H9 (cell line): ENCODE data around the gene COL8A1. TPM values are rescaled to one million over a fixed set of nuclear protein-coding genes. Genes with fewer than 3 reads are reported as not detected.

Experiments used
- DNase-seq: peaks from one replicate; pipeline ENCODE4 v3.0.0-alpha.2; 2017
- H2AFZ ChIP-seq: one replicate; pipeline ENCODE4 v1.6.1; 2013; ENCODE audit warnings: mild to moderate bottlenecking, low read length, control low read depth, moderate library complexity
- H2AK5ac ChIP-seq: 2 replicates; pipeline ENCODE4 v1.6.1; 2013; ENCODE audit warnings: low read length, control low read depth, mixed read lengths; ENCODE audit not compliant: insufficient read length
- H2BK120ac ChIP-seq: one replicate; pipeline ENCODE4 v1.6.1; 2013; ENCODE audit warnings: low read depth, mild to moderate bottlenecking, low read length, control low read depth, inconsistent platforms; ENCODE audit not compliant: poor library complexity, severe bottlenecking
- H2BK12ac ChIP-seq: 2 replicates; pipeline ENCODE4 v1.6.1; 2013; ENCODE audit warnings: low read length, control low read depth, mixed read lengths, low read depth; ENCODE audit not compliant: insufficient read length
- H2BK15ac ChIP-seq: 2 replicates; pipeline ENCODE4 v1.6.1; 2013; ENCODE audit warnings: low read depth, low read length, control low read depth
- H2BK20ac ChIP-seq: one replicate; pipeline ENCODE4 v1.6.1; 2013; ENCODE audit warnings: low read depth, mild to moderate bottlenecking, low read length, control low read depth, inconsistent platforms; ENCODE audit not compliant: poor library complexity, severe bottlenecking
- H2BK5ac ChIP-seq: 2 replicates; pipeline ENCODE4 v1.6.1; 2013; ENCODE audit warnings: low read length, control low read depth, mixed read lengths; ENCODE audit not compliant: insufficient read length
- H3K14ac ChIP-seq: 2 replicates; pipeline ENCODE4 v1.6.1; 2013; ENCODE audit warnings: low read length, control low read depth; ENCODE audit not compliant: insufficient read depth
- H3K18ac ChIP-seq: 2 replicates; pipeline ENCODE4 v1.6.1; 2013; ENCODE audit warnings: low read depth, mild to moderate bottlenecking, mixed read lengths, low read length, control low read depth; ENCODE audit not compliant: insufficient read length
- H3K23ac ChIP-seq: 2 replicates; pipeline ENCODE4 v1.6.1; 2013; ENCODE audit warnings: low read length, control low read depth, mixed read lengths, low read depth; ENCODE audit not compliant: insufficient read length
- H3K23me2 ChIP-seq: 2 replicates; pipeline ENCODE4 v1.6.1; 2013; ENCODE audit warnings: low read depth, mild to moderate bottlenecking, mixed read lengths, low read length, control low read depth; ENCODE audit not compliant: insufficient read length, poor library complexity, severe bottlenecking
- H3K27ac ChIP-seq: 2 replicates; pipeline ENCODE4 v1.5.1; 2013; ENCODE audit warnings: low read length, control low read depth, mixed read lengths, low read depth; ENCODE audit not compliant: insufficient read length
- H3K27me3 ChIP-seq: 2 replicates; pipeline ENCODE4 v1.6.1; 2013; ENCODE audit warnings: low read length, control low read depth, inconsistent platforms; ENCODE audit not compliant: insufficient read depth
- H3K4ac ChIP-seq: 2 replicates; pipeline ENCODE4 v1.6.1; 2013; ENCODE audit warnings: low read depth, mild to moderate bottlenecking, control low read depth, inconsistent platforms, low read length, moderate library complexity
- H3K4me1 ChIP-seq: 2 replicates; pipeline ENCODE4 v1.6.1; 2013; ENCODE audit warnings: low read length, control low read depth, inconsistent platforms; ENCODE audit not compliant: insufficient read depth
- H3K4me2 ChIP-seq: 2 replicates; pipeline ENCODE4 v1.6.1; 2013; ENCODE audit warnings: low read length, control low read depth, mixed read lengths; ENCODE audit not compliant: insufficient read length, insufficient read depth
- H3K56ac ChIP-seq: 2 replicates; pipeline ENCODE4 v1.6.1; 2013; ENCODE audit warnings: low read depth, mild to moderate bottlenecking, mixed read lengths, low read length, control low read depth; ENCODE audit not compliant: insufficient read length
- H3K79me1 ChIP-seq: 2 replicates; pipeline ENCODE4 v1.6.1; 2013; ENCODE audit warnings: low read depth, mild to moderate bottlenecking, moderate library complexity, low read length, control low read depth, inconsistent platforms; ENCODE audit not compliant: insufficient read depth, poor library complexity, severe bottlenecking
- H3K79me2 ChIP-seq: 2 replicates; pipeline ENCODE4 v1.6.1; 2013; ENCODE audit warnings: low read length, control low read depth, inconsistent platforms; ENCODE audit not compliant: insufficient read depth
- H3K9ac ChIP-seq: 2 replicates; pipeline ENCODE4 v1.6.1; 2013; ENCODE audit warnings: low read length, control low read depth, mixed read lengths; ENCODE audit not compliant: insufficient read length; ENCODE audit errors: extremely low read depth
- H3K9me3 ChIP-seq: one replicate; pipeline ENCODE4 v1.6.1; 2013; ENCODE audit warnings: low read depth, low read length, inconsistent platforms; ENCODE audit not compliant: control insufficient read depth
- H3T11ph ChIP-seq: one replicate; pipeline ENCODE4 v1.6.1; 2013; ENCODE audit warnings: mild to moderate bottlenecking, low read length, control low read depth, inconsistent platforms
- H4K20me1 ChIP-seq: one replicate; pipeline ENCODE4 v1.6.1; 2013; ENCODE audit not compliant: control insufficient read depth, insufficient read length, insufficient read depth
- H4K5ac ChIP-seq: 2 replicates; pipeline ENCODE4 v1.6.1; 2013; ENCODE audit warnings: low read depth, mild to moderate bottlenecking, mixed read lengths, low read length, control low read depth; ENCODE audit not compliant: insufficient read length
- H4K8ac ChIP-seq: replicated peaks from 2 replicates; pipeline ENCODE4 v1.6.1; 2013; ENCODE audit warnings: low read length, control low read depth, mixed read lengths, low read depth; ENCODE audit not compliant: insufficient read length
- H4K91ac ChIP-seq: 2 replicates; pipeline ENCODE4 v1.6.1; 2013; ENCODE audit warnings: low read depth, mild to moderate bottlenecking, moderate library complexity, mixed read lengths, low read length, control low read depth; ENCODE audit not compliant: insufficient read length
- H3K27ac Mint-ChIP-seq, 3 experiments: 2 replicates in 2 of 3; 3 replicates in 1 of 3; pipeline ENCODE4 v1.8.0; 2020 to 2021; ENCODE audit warnings: mixed read lengths in 3 of 3, mild to moderate bottlenecking in 1 of 3, moderate library complexity in 1 of 3
- H3K27me3 Mint-ChIP-seq: 2 replicates; pipeline ENCODE4 v1.8.0; 2021; ENCODE audit warnings: low read depth, mild to moderate bottlenecking, moderate library complexity, mixed read lengths
- H3K36me3 Mint-ChIP-seq, 3 experiments: 2 replicates in 2 of 3; 3 replicates in 1 of 3; pipeline ENCODE4 v1.8.0; 2020 to 2021; ENCODE audit warnings: low read depth in 3 of 3, mixed read lengths in 3 of 3; ENCODE audit not compliant: insufficient read depth in 1 of 3
- H3K4me1 Mint-ChIP-seq, 2 experiments: 2 replicates each; pipeline ENCODE4 v1.8.0; 2020; ENCODE audit warnings: mixed read lengths in 2 of 2
- H3K4me3 Mint-ChIP-seq, 2 experiments: 2 replicates in 1 of 2; 3 replicates in 1 of 2; pipeline ENCODE4 v1.8.0; 2020 to 2021; ENCODE audit warnings: mild to moderate bottlenecking in 2 of 2, mixed read lengths in 2 of 2, moderate library complexity in 1 of 2
- H3K9me3 Mint-ChIP-seq, 2 experiments: 2 replicates in 1 of 2; 3 replicates in 1 of 2; pipeline ENCODE4 v1.8.0; 2020; ENCODE audit warnings: mild to moderate bottlenecking in 2 of 2, mixed read lengths in 2 of 2, moderate library complexity in 1 of 2
- WGBS: extraction: QIAGEN DNeasy Blood & Tissue Kit; methylation state at CpG from one replicate; pipeline ENCODE4 v1.1.7; 2013; ENCODE audit warnings: missing lambda C conversion rate, low lambda C conversion rate, mixed read lengths; ENCODE audit not compliant: insufficient read length; ENCODE audit errors: extremely low coverage; 5-methylcytosine and 5-hydroxymethylcytosine counted together
- total RNA-seq: library from RNA; stranded (reverse); gene quantifications from 2 replicates; pipeline ENCODE4 v1.2.1, GENCODE V29; 2021
- TF ChIP-seq, protein P1 (sequence below): fragments of 200-600 bp; sonication (generic); conservative IDR thresholded peaks from 3 replicates; pipeline ENCODE4 v1.8.0; 2021; ENCODE audit warnings: antibody characterized with exemption, mild to moderate bottlenecking

The COL8A1 gene
- total RNA-seq, 1 experiment from 2014 or later = 0.17 TPM

DNA sequence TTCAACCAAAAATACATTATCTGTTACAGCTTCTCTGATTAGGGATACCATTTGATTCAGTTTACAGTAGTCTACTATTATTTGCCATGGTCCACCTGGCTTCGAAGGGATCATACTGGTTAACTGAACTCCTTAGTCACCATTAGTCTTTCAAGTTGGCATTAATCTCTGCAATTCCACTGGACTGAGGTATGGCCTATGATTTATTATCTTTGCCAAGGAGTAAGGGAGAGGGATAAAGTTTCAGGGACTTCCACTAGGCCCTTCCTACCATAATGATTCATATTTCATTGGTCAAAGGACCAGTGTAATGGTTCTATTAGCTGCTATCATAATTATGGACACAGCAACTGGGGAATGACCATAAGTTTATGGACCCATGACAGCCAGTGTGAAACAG is 172.0 kb downstream of the COL8A1 start:
- H3K4me1 Mint-ChIP-seq = 0 out of 4 replicates have a peak, but pooled peaks cover 0 to 2% of the 10 kb centered on the region in 2 experiments
- no peak overlapping the region for H3K23ac ChIP-seq
- H2AK5ac ChIP-seq = no peak overlapping the region
- H3K27me3 Mint-ChIP-seq = peaks cover 5% of the 10 kb centered on the region
- no peak overlapping the region for H3K4me3 Mint-ChIP-seq
- peaks cover 6% of the 10 kb centered on the region for H3K9me3 ChIP-seq
- no peak overlapping the region for H2BK120ac ChIP-seq
- H2BK20ac ChIP-seq = no peak overlapping the region
- H3K9ac ChIP-seq = no peak overlapping the region
- no peaks in the 10 kb centered on the region for H3K4me1 ChIP-seq
- no peak overlapping the region for H3K27ac Mint-ChIP-seq
- no peak overlapping the region for H3K27ac ChIP-seq
- DNase-seq = no peak
- no peak overlapping the region for H4K91ac ChIP-seq
- H3K14ac ChIP-seq = no peak overlapping the region
- no peaks in the 10 kb centered on the region for H3K23me2 ChIP-seq
- H2BK12ac ChIP-seq = no peak overlapping the region
- peaks cover 9 to 16% of the 10 kb centered on the region in 2 experiments for H3K9me3 Mint-ChIP-seq
- H2AFZ ChIP-seq = no peak overlapping the region
- H2BK5ac ChIP-seq = no peak overlapping the region
- TF ChIP-seq, protein P1, sequence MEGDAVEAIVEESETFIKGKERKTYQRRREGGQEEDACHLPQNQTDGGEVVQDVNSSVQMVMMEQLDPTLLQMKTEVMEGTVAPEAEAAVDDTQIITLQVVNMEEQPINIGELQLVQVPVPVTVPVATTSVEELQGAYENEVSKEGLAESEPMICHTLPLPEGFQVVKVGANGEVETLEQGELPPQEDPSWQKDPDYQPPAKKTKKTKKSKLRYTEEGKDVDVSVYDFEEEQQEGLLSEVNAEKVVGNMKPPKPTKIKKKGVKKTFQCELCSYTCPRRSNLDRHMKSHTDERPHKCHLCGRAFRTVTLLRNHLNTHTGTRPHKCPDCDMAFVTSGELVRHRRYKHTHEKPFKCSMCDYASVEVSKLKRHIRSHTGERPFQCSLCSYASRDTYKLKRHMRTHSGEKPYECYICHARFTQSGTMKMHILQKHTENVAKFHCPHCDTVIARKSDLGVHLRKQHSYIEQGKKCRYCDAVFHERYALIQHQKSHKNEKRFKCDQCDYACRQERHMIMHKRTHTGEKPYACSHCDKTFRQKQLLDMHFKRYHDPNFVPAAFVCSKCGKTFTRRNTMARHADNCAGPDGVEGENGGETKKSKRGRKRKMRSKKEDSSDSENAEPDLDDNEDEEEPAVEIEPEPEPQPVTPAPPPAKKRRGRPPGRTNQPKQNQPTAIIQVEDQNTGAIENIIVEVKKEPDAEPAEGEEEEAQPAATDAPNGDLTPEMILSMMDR = no peak
- H3K79me2 ChIP-seq = no peaks in the 10 kb centered on the region
- peaks cover 6 to 9% (median 7%) of the 10 kb centered on the region in 3 experiments for H3K36me3 Mint-ChIP-seq
- no peaks in the 10 kb centered on the region for H3K27me3 ChIP-seq
- H2BK15ac ChIP-seq = no peak overlapping the region
- H3K4me2 ChIP-seq = no peak overlapping the region
- H4K5ac ChIP-seq = no peak overlapping the region
- no peaks in the 10 kb centered on the region for H4K20me1 ChIP-seq
- no peak overlapping the region for H3K4ac ChIP-seq
- WGBS = no CpG with 5 or more reads among the region's 1 CpG
- H3K56ac ChIP-seq = no peak overlapping the region
- H3T11ph ChIP-seq = no peak overlapping the region
- no peak overlapping the region for H4K8ac ChIP-seq
- H3K79me1 ChIP-seq = no peaks in the 10 kb centered on the region
- no peak overlapping the region for H3K18ac ChIP-seq
